Hematopoietic multipotent progenitor cell (in vitro differentiated cells): ENCODE results near the gene NMT2. TPM values are rescaled to one million over a fixed set of nuclear protein-coding genes. Genes with fewer than 3 reads are reported as not detected.
A peak's percentile ranks its signal among the peaks of the same experiment; 100 is the strongest.

Experiments used
- DNase-seq, 3 donors: peaks; one replicate each; pipeline ENCODE4 v3.0.0-alpha.2; 2011 to 2015; ENCODE audit warnings: low read depth in 2 of 3, low spot score in 2 of 3
- total RNA-seq: library from RNA; depleted of rRNA; stranded (reverse); fragments of >200 nt; gene quantifications from one replicate; pipeline ENCODE4 v1.2.3, GENCODE V29; 2012

The NMT2 gene
- total RNA-seq, 1 donor: 4.6 TPM

- DNase-seq: no peak
These were observed 20.7 kb downstream of the NMT2 start for GRCh38 chr10:15147594-15148392.

GRCh38 chr10:15146366-15146765 lies 22.1 kb downstream of the NMT2 start:
- DNase-seq: no peak

- no peak for DNase-seq
These were observed 23.7 kb downstream of the NMT2 start for GRCh38 chr10:15144788-15145187.

GRCh38 chr10:15141136-15142054 lies 27.1 kb downstream of the NMT2 start:
- DNase-seq: no peak

GRCh38 chr10:15140698-15141097 lies 27.8 kb downstream of the NMT2 start:
- no peak for DNase-seq

GRCh38 chr10:15137636-15138035 lies 30.9 kb downstream of the NMT2 start:
- DNase-seq: no peak

GRCh38 chr10:15137036-15137359 lies 31.5 kb downstream of the NMT2 start:
- no peak for DNase-seq

GRCh38 chr10:15136129-15137035 lies 32.1 kb downstream of the NMT2 start:
- no peak for DNase-seq

GRCh38 chr10:15131330-15131729 lies 37.2 kb downstream of the NMT2 start:
- no peak for DNase-seq

- DNase-seq: no peak
These were observed 43.6 kb downstream of the NMT2 start for GRCh38 chr10:15124908-15125307.

GRCh38 chr10:15124190-15124589 lies 44.3 kb downstream of the NMT2 start:
- no peak for DNase-seq

GRCh38 chr10:15123749-15124184 lies 44.7 kb downstream of the NMT2 start:
- no peak for DNase-seq

GRCh38 chr10:15122477-15123030 lies 45.9 kb downstream of the NMT2 start:
- no peak for DNase-seq

- no peak for DNase-seq
These were observed 46.8 kb downstream of the NMT2 start for GRCh38 chr10:15121707-15122106.

- DNase-seq: no peak
These were observed 48.0 kb downstream of the NMT2 start for GRCh38 chr10:15120523-15120922.

- DNase-seq: no peak
These were observed 49.9 kb downstream of the NMT2 start for GRCh38 chr10:15118615-15119014.

- DNase-seq: no peak
These were observed 52.3 kb downstream of the NMT2 start for GRCh38 chr10:15116225-15116624.

- no peak for DNase-seq
These were observed 54.7 kb downstream of the NMT2 start for GRCh38 chr10:15113766-15114165.

GRCh38 chr10:15112657-15113056 lies 55.8 kb downstream of the NMT2 start:
- DNase-seq: no peak

- DNase-seq: peak; percentile 40 to 74 (median 57)
These were observed 62.0 kb downstream of the NMT2 start for GRCh38 chr10:15106352-15107013.
